Type B pancreatic cell (in vitro differentiated cells): Measurements from ENCODE around the gene USP34. TPM values are rescaled to one million over a fixed set of nuclear protein-coding genes. Genes with fewer than 3 reads are reported as not detected.
A peak's percentile ranks its signal among the peaks of the same experiment; 100 is the strongest.

Source experiments
- DNase-seq: peaks from one replicate; pipeline ENCODE4 v3.0.0; 2021; ENCODE audit warnings: mixed read lengths; ENCODE audit not compliant: unreplicated experiment; ENCODE audit errors: extremely low spot score
- H3K27ac Mint-ChIP-seq: 2 replicates; pipeline ENCODE4 v1.8.0; 2021; ENCODE audit warnings: mild to moderate bottlenecking, mixed read lengths
- H3K27me3 Mint-ChIP-seq: 2 replicates; pipeline ENCODE4 v1.8.0; 2021; ENCODE audit warnings: mixed read lengths
- H3K36me3 Mint-ChIP-seq: 2 replicates; pipeline ENCODE4 v1.8.0; 2021; ENCODE audit warnings: mixed read lengths
- H3K4me1 Mint-ChIP-seq: one replicate; pipeline ENCODE4 v1.8.0; 2021; ENCODE audit warnings: mixed read lengths; ENCODE audit not compliant: unreplicated experiment
- H3K4me3 Mint-ChIP-seq: 2 replicates; pipeline ENCODE4 v1.8.0; 2021; ENCODE audit warnings: mild to moderate bottlenecking, mixed read lengths
- H3K9me3 Mint-ChIP-seq: 2 replicates; pipeline ENCODE4 v1.8.0; 2021; ENCODE audit warnings: mixed read lengths
- total RNA-seq: library from RNA; stranded (reverse); gene quantifications from 2 replicates; pipeline ENCODE4 v1.2.1, GENCODE V29; 2021; ENCODE audit warnings: low replicate concordance
- TF ChIP-seq, protein P1 (sequence below): fragments of 200-600 bp; sonication (generic); conservative IDR thresholded peaks from 2 replicates; pipeline ENCODE4 v1.5.0; 2021; ENCODE audit warnings: antibody characterized with exemption, mild to moderate bottlenecking

Gene USP34
- total RNA-seq, 1 donor from 2014 or later = 94.7 TPM

DNA sequence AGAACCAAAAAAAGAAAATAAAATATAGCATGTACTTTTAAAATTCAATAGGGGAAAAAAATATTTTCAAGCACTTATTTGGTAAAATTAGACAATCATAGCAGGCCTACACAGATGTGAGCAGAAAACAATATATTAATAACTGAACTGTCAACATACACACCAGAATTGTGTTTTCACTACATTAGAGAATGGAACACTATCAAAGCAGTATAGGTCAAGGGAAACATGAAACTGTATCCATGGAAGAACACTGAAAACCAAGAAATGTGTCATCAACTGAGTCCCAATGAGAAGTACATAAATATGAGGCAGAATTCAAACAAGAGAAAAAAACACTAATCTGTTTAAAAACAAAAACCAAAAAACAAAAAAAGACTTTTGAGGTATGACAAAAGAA is 132.4 kb downstream of the USP34 start:
- H3K27me3 Mint-ChIP-seq = no peaks in the 10 kb centered on the region
- no peak overlapping the region for H3K27ac Mint-ChIP-seq
- TF ChIP-seq, protein P1, sequence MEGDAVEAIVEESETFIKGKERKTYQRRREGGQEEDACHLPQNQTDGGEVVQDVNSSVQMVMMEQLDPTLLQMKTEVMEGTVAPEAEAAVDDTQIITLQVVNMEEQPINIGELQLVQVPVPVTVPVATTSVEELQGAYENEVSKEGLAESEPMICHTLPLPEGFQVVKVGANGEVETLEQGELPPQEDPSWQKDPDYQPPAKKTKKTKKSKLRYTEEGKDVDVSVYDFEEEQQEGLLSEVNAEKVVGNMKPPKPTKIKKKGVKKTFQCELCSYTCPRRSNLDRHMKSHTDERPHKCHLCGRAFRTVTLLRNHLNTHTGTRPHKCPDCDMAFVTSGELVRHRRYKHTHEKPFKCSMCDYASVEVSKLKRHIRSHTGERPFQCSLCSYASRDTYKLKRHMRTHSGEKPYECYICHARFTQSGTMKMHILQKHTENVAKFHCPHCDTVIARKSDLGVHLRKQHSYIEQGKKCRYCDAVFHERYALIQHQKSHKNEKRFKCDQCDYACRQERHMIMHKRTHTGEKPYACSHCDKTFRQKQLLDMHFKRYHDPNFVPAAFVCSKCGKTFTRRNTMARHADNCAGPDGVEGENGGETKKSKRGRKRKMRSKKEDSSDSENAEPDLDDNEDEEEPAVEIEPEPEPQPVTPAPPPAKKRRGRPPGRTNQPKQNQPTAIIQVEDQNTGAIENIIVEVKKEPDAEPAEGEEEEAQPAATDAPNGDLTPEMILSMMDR = no peak
- H3K9me3 Mint-ChIP-seq = no peaks in the 10 kb centered on the region
- no peaks in the 10 kb centered on the region for H3K4me1 Mint-ChIP-seq
- H3K4me3 Mint-ChIP-seq = no peak overlapping the region
- DNase-seq = no peak
- peaks cover 18% of the 10 kb centered on the region for H3K36me3 Mint-ChIP-seq

DNA sequence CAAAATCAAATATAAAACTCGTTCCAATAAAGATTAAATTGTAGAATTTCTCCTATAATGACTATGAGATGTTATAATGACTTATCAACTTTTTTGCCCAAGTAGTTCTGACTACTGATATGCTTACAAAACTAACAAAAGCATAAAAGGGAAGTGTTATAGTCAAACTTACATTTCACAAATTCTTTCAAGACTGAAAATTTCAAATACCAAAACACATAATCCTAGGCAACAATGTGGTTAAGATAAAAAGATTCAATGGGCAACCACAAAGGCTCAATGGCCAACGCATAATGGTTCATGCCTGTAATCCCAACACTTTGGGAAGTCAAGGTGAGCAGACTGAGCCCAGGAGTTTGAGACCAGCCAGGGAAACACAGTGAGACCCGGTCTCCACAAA is 135.7 kb downstream of the USP34 start:
- Mint-ChIP-seq H3K36me3 (peaks cover 9% of the 10 kb centered on the region), H3K4me3 (no peak overlapping the region), H3K4me1 (no peaks in the 10 kb centered on the region), H3K27ac (no peak overlapping the region), H3K9me3 (no peaks in the 10 kb centered on the region), H3K27me3 (no peaks in the 10 kb centered on the region)
- TF ChIP-seq, protein P1 = no peak
- no peak for DNase-seq

DNA sequence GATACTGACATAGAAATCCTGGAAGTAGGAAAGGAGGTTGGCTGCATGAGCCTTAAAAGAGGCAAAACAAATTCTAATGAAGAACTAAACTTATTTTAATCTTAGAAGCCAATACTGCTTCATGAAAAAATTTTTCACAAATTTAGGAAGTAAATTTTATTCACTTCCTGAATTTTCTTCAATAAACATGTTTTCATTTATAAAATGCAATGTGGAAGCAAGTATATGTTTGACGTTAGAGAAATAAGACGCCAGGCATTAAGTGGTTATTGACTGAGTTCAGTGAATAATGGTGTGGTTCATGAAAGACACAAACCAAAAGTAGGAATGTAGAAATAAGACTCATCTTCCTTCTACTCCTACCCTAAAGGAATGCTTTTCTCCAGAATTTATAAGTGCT is 136.4 kb downstream of the USP34 start:
- H3K4me1 Mint-ChIP-seq = no peaks in the 10 kb centered on the region
- H3K9me3 Mint-ChIP-seq = no peaks in the 10 kb centered on the region
- no peak overlapping the region for H3K4me3 Mint-ChIP-seq
- no peaks in the 10 kb centered on the region for H3K27me3 Mint-ChIP-seq
- TF ChIP-seq, protein P1 = no peak
- H3K36me3 Mint-ChIP-seq = peaks cover 14% of the 10 kb centered on the region
- no peak overlapping the region for H3K27ac Mint-ChIP-seq
- no peak for DNase-seq

DNA sequence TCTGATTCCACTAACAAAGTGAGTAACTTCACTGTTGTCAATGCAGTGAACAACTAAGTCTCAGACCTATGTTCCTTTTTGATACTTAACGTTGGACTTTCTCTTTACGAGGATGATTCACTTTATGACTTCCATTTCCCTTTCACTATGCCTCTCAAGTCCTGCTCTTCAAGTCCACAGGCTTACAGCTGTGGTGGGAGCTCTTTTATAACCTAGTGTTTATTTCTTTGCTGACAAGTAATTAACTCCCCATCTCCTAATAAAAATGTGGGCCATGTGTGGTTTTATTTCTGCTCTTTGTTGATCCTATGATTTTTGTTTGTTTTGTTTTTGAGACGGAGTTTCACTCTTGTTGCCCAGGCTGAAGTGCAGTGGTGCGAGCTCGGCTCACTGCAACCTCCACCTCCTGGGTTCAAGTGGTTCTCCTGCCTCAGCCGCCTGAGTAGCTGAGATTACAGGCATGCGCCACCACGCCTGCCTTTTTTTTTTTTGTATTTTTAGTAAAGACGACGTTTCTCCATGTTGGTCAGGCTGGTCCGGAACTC is 142.1 kb downstream of the USP34 start:
- no peak overlapping the region for H3K4me3 Mint-ChIP-seq
- peak overlapping the region; percentile 63 for H3K27ac Mint-ChIP-seq
- DNase-seq = no peak
- TF ChIP-seq, protein P1 = no peak
- H3K27me3 Mint-ChIP-seq = no peaks in the 10 kb centered on the region
- peaks cover 24% of the 10 kb centered on the region for H3K36me3 Mint-ChIP-seq
- H3K9me3 Mint-ChIP-seq = no peaks in the 10 kb centered on the region
- no peaks in the 10 kb centered on the region for H3K4me1 Mint-ChIP-seq

DNA sequence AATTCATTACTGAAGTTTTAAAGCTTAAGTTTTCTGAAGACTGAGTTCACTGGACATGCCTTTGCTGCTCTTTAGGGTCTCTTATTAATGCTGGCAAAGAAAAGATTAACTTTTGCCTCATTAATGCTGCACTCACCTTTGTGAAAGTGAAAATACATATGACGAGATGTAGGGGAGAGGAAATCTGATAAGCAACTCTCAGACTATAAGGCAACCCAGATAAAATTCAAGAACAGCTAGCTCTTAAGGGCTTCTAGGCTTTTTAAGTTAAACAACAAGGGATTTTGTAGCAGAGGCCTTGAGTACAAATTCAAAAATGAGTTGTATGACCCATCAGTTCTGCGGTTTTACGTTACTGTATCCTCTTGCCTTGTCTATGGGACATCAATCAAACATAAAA is 143.7 kb downstream of the USP34 start:
- Mint-ChIP-seq H3K4me1 (no peaks in the 10 kb centered on the region), H3K36me3 (peaks cover 31% of the 10 kb centered on the region), H3K4me3 (no peak overlapping the region), H3K27me3 (no peaks in the 10 kb centered on the region), H3K9me3 (no peaks in the 10 kb centered on the region), H3K27ac (no peak overlapping the region)
- TF ChIP-seq, protein P1 = no peak
- no peak for DNase-seq

DNA sequence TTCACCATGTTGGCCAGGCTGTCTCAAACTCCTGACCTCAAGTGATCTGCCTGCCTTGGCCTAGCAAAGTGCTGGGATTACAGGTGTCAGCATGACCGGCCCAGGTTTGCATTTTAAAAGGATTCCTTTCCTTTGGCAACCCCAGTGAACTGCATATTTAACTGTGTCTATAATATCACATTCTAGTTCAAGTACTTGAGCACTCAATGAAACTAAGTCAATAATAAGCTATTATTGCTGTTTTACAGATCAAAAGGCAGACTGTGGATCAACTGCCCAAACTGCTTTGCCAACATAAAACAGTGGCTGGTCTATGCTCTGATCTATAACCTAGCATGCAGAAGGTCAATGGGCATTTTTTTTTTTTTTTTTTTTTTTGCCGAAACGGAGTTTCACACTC is 144.5 kb downstream of the USP34 start:
- H3K4me3 Mint-ChIP-seq = no peak overlapping the region
- no peak overlapping the region for H3K27ac Mint-ChIP-seq
- no peaks in the 10 kb centered on the region for H3K4me1 Mint-ChIP-seq
- DNase-seq = no peak
- TF ChIP-seq, protein P1 = no peak
- no peaks in the 10 kb centered on the region for H3K27me3 Mint-ChIP-seq
- peaks cover 34% of the 10 kb centered on the region for H3K36me3 Mint-ChIP-seq
- H3K9me3 Mint-ChIP-seq = no peaks in the 10 kb centered on the region
